GM19463 (cell line): ENCODE data around the gene MAP2K7.
"Not testable (repeated sequence)": the region's sequence is repeated elsewhere in the genome, so short reads cannot be mapped to it uniquely, and the experiment has no call there.

ENCODE experiments used
- ATAC-seq: cut with Tn5 transposase; IDR thresholded peaks from one replicate; pipeline ENCODE4 v1.9.1; 2021; ENCODE audit warnings: mild to moderate bottlenecking, moderate library complexity; ENCODE audit not compliant: unreplicated experiment

The MAP2K7 gene

DNA sequence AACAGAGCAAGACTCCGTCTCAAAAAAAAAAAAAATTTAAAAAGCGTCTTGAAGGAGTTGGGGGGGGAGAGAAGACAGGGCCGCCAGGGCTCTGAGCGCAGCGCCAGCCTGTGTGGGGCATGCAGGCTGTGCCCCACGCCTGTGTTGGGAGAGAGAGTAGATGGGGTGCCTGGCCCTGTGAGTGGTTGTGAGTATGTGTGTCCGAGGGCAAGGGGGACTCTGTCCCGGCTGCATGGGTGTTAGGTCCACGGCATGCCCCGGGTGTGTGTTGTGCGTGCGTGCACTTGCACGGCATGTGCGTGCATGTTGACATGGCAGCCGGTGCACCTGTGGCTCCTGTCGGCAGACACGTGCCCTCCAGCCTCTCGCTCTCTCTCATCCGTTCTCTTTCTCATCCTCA, 3.4 kb downstream of the MAP2K7 start:
- ATAC-seq, result no peak

DNA sequence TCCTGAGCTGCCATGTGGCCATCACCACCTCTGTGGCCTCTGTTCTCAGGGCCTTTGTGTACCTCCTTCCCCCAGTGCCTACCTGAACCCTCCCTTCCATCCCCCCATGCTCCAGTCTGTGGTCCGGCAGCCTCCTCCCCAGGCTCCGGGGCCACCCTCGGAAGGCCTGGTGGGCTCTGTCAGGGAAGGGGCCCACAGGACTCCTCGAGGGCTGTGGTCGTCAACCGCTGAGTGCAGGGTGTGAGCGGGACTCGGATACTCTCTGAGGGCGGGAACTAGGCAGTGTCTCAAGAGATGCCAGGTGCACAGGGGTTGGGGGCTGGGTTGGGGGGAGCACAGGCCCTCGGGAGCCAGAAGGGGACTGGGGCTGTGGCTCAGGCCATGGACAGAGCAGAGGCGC, 3.9 kb downstream of the MAP2K7 start:
- no peak for ATAC-seq

DNA sequence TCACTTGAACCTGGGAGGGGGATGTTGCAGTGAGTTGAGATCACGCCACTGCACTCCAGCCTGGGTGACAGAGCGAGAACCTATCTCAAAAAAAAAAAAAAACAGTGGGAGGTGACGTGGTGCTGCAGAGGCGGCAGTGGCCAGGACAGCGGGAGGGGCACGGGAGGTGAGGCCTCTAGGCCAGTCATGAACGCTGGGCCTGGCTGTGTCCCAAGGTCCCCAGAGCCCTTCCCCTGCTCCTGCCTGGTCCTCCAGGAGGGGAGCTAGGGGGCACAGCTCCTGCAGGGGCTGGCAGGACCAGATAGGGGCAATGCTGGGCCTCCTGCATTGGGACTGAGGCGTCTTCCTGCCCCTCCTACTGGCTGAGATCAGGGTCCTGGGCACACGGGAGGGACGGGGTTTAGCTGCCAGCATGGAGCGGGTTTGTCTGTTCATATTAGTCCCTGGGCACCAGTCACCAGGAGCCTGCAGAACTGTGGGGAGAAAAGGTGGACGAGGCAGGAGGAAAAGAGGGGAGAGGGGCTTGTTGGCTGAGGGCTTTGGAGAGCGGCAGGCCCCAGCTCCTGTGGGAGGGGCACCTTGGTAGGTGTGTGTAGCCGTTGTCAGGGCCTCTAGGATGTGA, 4.5 kb downstream of the MAP2K7 start:
- no peak for ATAC-seq

DNA sequence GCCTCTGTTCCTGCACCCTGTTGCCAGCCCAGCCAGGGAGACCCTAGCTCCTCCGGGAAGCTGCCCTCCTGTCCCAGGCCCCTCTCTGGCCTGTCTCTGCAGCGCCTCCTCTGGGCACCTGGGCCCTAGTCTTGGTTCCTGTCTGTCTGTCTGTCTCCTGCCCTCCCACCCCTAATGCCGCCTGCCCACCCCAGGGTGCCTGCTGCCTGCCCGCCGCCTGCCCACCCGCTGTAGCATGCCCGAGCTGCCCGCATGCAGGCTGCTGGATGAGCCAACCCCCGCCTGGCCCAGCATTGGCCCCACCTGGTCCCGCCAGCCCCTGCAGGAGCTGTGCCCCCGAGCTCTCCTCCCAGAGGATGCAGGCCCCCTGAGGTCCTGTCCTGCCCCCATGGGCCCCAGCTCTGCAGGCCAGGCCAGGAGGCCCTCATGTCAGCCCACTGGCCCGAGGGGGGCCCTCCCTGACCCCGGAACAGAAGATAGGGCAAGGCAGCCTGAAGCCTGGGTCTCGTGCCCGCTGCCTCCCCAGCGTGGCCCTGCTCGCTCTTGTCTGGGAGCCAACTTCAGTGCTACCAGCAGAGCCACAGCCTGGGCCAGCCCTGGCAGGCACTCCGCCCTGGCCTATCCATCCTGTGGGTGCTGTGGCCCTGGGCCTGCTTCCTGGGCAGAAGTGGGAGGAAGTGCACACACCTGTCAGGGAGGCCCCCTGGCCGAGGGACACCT, 5.2 kb downstream of the MAP2K7 start:
- ATAC-seq, result no peak

DNA sequence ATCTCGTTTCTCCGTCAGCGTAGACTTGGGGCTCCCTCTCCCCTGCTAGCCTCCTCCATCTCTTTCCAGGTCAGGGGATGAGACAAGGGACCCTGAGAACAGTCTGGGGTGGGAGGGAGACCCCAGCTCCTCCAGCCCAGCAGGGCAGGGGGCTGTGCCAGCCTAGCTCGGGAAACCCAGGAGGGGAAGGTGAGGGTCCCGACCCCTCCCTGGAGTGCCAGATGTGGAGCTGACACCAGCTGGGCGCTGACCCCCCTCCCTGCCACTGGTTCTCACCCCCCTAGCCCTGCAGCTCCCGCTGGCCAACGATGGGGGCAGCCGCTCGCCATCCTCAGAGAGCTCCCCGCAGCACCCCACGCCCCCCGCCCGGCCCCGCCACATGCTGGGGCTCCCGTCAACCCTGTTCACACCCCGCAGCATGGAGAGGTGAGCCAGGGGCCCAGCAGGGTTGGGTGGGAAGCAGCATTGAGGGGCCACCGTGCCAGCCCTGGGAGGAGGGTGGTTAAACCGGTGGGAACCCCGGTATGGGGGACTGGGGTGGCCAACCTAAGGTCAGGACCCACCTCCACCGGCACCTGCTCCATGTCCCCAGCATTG, 5.9 kb downstream of the MAP2K7 start:
- no peak for ATAC-seq

GRCh38 chr19:7910321-7911161, 6.9 kb downstream of the MAP2K7 start:
- no peak for ATAC-seq

GRCh38 chr19:7911508-7912143, 7.9 kb downstream of the MAP2K7 start:
- ATAC-seq, result no peak

GRCh38 chr19:7912144-7912696, 8.5 kb downstream of the MAP2K7 start:
- ATAC-seq, result no peak

DNA sequence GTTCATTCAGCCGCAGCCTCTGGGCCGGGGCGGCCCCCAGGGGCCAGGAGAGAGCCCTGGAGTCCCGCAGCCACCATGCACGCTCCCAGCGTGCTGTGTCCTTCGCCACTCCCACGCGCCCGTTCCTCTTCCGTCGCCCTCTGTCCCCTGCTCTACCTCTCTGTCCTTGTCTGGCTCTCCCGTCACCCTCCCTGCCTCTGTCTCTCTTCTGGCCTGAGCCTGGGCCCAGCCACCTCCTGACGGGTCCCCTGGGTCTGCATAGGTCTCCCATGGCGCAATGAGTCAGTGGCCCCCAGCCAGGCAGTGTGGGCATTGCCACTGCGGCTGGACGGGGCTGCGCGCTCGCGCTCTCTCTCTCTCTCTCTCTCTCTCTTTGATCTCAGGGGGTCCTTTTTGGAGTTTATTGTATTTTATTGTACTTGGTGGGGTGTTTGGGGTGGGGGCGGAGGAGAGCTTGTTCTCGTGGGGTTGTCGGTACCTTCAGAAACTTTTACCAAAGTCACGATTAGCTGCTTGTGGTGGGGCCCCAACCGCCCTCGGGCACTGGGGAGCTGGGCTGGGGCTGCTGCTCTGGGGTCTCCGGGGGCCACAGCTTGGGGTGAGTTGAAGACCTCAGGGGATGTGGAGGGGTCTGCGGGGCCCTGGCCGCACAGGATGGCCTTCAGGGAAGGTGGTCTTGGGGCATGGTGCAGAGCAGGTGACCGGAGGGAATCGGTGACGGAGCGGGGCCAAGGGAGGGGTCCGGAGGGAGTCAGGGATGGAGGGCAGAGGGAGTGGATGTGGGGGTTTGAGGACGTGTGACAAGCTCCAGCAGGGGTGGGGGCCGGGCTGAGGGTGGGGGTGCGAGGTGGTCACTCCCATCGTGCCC, 9.3 kb downstream of the MAP2K7 start:
- ATAC-seq, result no peak

DNA sequence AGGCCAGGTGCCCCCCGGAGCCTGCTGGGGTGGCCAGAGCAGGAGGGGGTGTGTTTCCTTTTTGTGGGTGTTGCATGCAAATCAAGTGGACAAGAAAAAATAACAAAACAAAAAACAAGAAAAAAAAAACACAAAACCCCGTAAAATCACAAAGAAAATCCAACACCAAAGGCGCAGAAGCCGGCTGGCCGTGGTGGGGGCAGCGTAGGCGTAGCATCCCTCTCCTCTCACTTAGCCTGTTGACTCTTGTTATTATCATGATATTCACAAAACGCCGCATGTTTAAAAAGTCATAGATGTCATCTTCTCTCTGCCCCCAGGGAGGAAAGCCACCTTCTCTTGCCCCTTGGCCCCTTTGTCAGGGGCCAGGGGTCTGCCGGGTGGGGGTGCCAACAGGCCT, 10.0 kb downstream of the MAP2K7 start:
- ATAC-seq, result no peak

GRCh38 chr19:7914099-7914498, 10.4 kb downstream of the MAP2K7 start:
- no peak for ATAC-seq

DNA sequence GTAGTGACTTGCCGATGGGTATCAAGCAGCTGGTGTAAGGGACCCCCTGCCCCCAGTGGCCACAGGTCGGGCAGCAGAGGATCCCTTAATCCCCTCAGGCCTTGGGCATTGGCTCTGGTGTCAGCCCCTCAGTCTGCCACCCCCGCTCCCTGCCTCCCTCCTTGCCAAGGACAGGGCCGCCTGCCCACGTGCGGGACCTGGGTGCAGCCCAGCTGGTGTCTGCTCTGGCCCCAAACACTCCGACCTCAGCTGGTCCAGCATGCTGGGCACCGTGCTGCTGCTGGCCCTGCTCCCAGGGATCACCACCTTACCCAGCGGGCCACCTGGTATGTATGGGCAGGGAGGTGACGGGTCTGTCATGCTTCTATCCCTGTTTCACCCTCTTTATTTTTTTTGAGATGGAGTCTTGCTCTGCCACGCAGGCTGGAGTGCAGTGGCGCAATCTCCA, 10.9 kb downstream of the MAP2K7 start, which contains the start of gene TGFBR3L:
Gene TGFBR3L, plus strand, starts transcription at position 233 of the 448 bp plus-strand sequence.
- ATAC-seq, result no peak

- ATAC-seq, result no peak
These were observed 11.8 kb downstream of the MAP2K7 start for GRCh38 chr19:7915250-7916102.

- ATAC-seq, result no peak
These were observed 12.7 kb downstream of the MAP2K7 start for GRCh38 chr19:7916103-7916954.

- no peak for ATAC-seq
These were observed 13.2 kb downstream of the MAP2K7 start for GRCh38 chr19:7916955-7917266.

GRCh38 chr19:7917267-7918061, 13.8 kb downstream of the MAP2K7 start:
- no peak for ATAC-seq

DNA sequence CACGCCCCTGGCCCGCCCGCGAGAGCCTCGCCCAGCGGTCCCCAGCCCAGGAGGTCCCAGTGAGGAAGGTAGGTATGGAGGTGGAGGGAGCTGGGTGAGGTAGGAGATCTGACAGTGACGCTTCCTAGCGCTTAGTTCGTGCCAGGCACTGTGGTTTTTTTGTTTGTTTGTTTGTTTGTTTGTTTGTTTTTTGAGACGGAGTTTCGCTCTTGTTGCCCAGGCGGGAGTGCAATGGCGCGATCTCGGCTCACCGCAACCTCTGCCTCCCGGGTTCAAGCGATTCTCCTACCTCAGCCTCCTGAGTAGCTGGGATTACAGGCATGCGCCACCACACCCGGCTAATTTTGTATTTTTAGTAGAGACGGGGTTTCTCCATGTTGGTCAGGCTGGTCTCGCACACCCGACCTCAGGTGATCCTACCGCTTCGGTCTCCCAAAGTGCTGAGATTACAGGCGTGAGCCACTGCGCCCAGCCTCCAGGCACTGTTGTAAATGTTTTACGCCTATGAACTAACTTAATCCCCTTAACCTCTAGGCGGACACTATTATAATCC, 14.5 kb downstream of the MAP2K7 start:
- ATAC-seq, result not testable (repeated sequence)
